ENCODE results near the gene CDKN1B.

CDKN1B gene

DNA sequence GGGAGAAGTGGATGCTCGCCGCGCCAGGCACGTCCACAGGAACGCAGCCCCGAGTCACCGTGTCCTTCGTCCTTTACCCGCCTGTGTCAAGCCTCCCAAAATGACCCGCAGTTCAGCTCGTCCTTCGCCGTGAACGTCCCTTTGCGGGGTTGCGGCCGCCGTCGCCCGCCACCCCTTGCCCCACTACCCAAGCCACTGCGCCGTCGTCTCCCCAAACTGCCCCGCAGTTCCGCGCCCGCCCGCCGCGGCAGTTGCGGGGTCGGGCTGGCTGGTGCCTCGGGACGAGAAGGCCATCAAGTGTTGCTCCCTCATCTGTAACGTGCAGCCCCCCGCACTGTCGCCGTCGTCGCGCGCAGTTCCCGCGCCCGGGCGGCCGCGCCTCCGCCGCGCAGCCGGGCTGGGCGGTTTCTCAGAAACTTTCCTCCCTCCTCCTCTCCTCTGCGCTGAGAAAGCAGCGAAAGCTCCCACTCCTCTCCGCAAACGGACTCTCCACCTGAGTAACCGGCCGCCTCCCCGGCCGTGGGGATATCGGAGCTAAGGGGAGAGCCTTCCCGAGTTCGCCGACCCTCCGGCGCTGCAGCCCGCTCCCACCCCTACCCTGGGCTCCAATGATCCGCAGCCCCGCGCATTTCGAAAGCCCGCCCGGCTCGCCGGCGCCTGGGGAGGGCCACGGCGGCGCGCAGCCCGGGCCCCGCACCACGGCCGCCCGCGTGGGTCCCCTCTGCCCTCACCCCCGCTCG, 6.7 kb downstream of the CDKN1B start (continued):
- TF ChIP-seq ZNF513 (tag by site-specific recombination; IDR thresholded peaks at IDR 0.05) = 0 out of 2 replicates have a peak, but pooled peaks have one; percentile 37
- peak; percentile 81 for TF ChIP-seq ZNF600 (tag by site-specific recombination; IDR thresholded peaks at IDR 0.05)

GRCh38 chr12:12724421-12725085, 7.4 kb downstream of the CDKN1B start:
- Histone ChIP-seq H3K4me3 (ENCODE audit: low read depth, low read length) (peak overlapping the region; percentile 67), H3K9me3 (ENCODE audit: control insufficient read depth, insufficient read depth, low read depth, low read length) (no peaks in the 10 kb centered on the region), H3K27ac (ENCODE audit: extremely low read depth, low read depth, low read length) (peak overlapping the region; percentile 100), H3K36me3 (ENCODE audit: control insufficient read depth in 2 of 2, insufficient read depth in 1 of 2, low read length in 2 of 2) (peaks cover 7 to 21% of the 10 kb centered on the region in 2 experiments), H3K4me1 (ENCODE audit: control insufficient read depth, insufficient read depth, low read length) (peaks cover 23% of the 10 kb centered on the region)
- POLR2A ChIA-PET = interaction anchor here (0.6 to 5.4 kb wide), 4 partner anchors 8 to 750 kb away, joined by 3 to 55 read pairs (median 28); partner anchors contain the start of gene CDKN1B
- CTCF ChIA-PET = interaction anchor here (1.0 to 7.4 kb wide), 3 partner anchors 12 to 88 kb away, joined by 3 to 51 read pairs (median 4); partner anchors contain the start of gene DDX47
- TF ChIP-seq ZNF692 (tag by site-specific recombination; IDR thresholded peaks at IDR 0.05) (peak; percentile 96), GLI4 (tag by site-specific recombination; IDR thresholded peaks at IDR 0.05) (peak; percentile 68), EGR2 (tag by site-specific recombination; IDR thresholded peaks at IDR 0.05; ENCODE audit: low read depth) (peak; percentile 81), ZNF341 (tag by site-specific recombination; IDR thresholded peaks at IDR 0.05; ENCODE audit: low read depth) (no peak), YY1 (tag by site-specific recombination; IDR thresholded peaks at IDR 0.05) (no peak), KLF7 (tag by site-specific recombination; IDR thresholded peaks at IDR 0.05; ENCODE audit: borderline replicate concordance) (peak; percentile 62; the same call in 1 of the 2 replicates), KLF1 (tag by site-specific recombination; IDR thresholded peaks at IDR 0.05) (peak; percentile 46), ZBTB17 (tag by site-specific recombination; IDR thresholded peaks at IDR 0.05) (peak; percentile 63; the same call in 1 of the 2 replicates), KLF9 (tag by site-specific recombination; IDR thresholded peaks at IDR 0.05; ENCODE audit: low read depth) (peak; percentile 42; the same call in 1 of the 2 replicates), PRDM10 (tag by site-specific recombination; IDR thresholded peaks at IDR 0.05) (peak; percentile 77), ZXDB (tag by site-specific recombination; IDR thresholded peaks at IDR 0.05) (0 out of 2 replicates have a peak, but pooled peaks have one; percentile 70), ZFHX2 (tag by site-specific recombination; conservative IDR thresholded peaks at IDR 0.05) (peak; percentile 91), KLF16 (tag by site-specific recombination; IDR thresholded peaks at IDR 0.05) (peak; percentile 34; the same call in 1 of the 2 replicates), GFI1B (tag by site-specific recombination; IDR thresholded peaks at IDR 0.05) (peak; percentile 95), ZBTB20 (tag by site-specific recombination; IDR thresholded peaks at IDR 0.05) (peak; percentile 64; the same call in 1 of the 2 replicates), ZNF335 (tag by site-specific recombination; conservative IDR thresholded peaks at IDR 0.05) (peak; percentile 96), OSR2 (tag by site-specific recombination; IDR thresholded peaks at IDR 0.05) (no peak), ZNF16 (tag by site-specific recombination; IDR thresholded peaks at IDR 0.05; ENCODE audit: low read depth) (no peak), ZBTB7A (tag by site-specific recombination; IDR thresholded peaks at IDR 0.05; ENCODE audit: low read depth) (0 out of 2 replicates have a peak, but pooled peaks have one; percentile 47), ZNF76 (tag by site-specific recombination; IDR thresholded peaks at IDR 0.05; ENCODE audit: borderline replicate concordance, low read depth) (0 out of 2 replicates have a peak, but pooled peaks have one; percentile 0)
- TF ChIP-seq, protein P1, sequence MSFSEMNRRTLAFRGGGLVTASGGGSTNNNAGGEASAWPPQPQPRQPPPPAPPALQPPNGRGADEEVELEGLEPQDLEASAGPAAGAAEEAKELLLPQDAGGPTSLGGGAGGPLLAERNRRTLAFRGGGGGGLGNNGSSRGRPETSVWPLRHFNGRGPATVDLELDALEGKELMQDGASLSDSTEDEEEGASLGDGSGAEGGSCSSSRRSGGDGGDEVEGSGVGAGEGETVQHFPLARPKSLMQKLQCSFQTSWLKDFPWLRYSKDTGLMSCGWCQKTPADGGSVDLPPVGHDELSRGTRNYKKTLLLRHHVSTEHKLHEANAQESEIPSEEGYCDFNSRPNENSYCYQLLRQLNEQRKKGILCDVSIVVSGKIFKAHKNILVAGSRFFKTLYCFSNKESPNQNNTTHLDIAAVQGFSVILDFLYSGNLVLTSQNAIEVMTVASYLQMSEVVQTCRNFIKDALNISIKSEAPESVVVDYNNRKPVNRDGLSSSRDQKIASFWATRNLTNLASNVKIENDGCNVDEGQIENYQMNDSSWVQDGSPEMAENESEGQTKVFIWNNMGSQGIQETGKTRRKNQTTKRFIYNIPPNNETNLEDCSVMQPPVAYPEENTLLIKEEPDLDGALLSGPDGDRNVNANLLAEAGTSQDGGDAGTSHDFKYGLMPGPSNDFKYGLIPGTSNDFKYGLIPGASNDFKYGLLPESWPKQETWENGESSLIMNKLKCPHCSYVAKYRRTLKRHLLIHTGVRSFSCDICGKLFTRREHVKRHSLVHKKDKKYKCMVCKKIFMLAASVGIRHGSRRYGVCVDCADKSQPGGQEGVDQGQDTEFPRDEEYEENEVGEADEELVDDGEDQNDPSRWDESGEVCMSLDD (tag by site-specific recombination; IDR thresholded peaks at IDR 0.05) = peak; percentile 36; the same call in 1 of the 2 replicates
- TF ChIP-seq, protein P2, sequence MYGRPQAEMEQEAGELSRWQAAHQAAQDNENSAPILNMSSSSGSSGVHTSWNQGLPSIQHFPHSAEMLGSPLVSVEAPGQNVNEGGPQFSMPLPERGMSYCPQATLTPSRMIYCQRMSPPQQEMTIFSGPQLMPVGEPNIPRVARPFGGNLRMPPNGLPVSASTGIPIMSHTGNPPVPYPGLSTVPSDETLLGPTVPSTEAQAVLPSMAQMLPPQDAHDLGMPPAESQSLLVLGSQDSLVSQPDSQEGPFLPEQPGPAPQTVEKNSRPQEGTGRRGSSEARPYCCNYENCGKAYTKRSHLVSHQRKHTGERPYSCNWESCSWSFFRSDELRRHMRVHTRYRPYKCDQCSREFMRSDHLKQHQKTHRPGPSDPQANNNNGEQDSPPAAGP (tag by site-specific recombination; IDR thresholded peaks at IDR 0.05) = no peak; the same call in 1 of the 2 replicates

Data from HEK293 (cell line).